ENCODE measurements around the gene APAF1.

APAF1 gene

GRCh38 chr12:98669751-98670150 is 24.7 kb downstream of the APAF1 start:
- DNase-seq = no peak

GRCh38 chr12:98671459-98671858 is 26.4 kb downstream of the APAF1 start:
- no peak for DNase-seq

GRCh38 chr12:98674841-98675240 is 29.8 kb downstream of the APAF1 start:
- DNase-seq = no peak

GRCh38 chr12:98678236-98678945 is 33.3 kb downstream of the APAF1 start:
- no peak for DNase-seq

- no peak for DNase-seq
Observed at GRCh38 chr12:98678946-98679610, 34.0 kb downstream of the APAF1 start.

GRCh38 chr12:98679611-98680005 is 34.5 kb downstream of the APAF1 start:
- DNase-seq = no peak

- DNase-seq = no peak
Observed at GRCh38 chr12:98684199-98684598, 39.1 kb downstream of the APAF1 start.

GRCh38 chr12:98686603-98687002 is 41.5 kb downstream of the APAF1 start:
- DNase-seq = no peak

- DNase-seq = no peak
Observed at GRCh38 chr12:98691351-98691750, 46.3 kb downstream of the APAF1 start.

- no peak for DNase-seq
Observed at GRCh38 chr12:98696036-98696646, 51.1 kb downstream of the APAF1 start.

- DNase-seq = no peak
Observed at GRCh38 chr12:98697209-98697608, 52.1 kb downstream of the APAF1 start.

GRCh38 chr12:98698603-98699463 is 53.7 kb downstream of the APAF1 start:
- DNase-seq = peak; percentile 39

GRCh38 chr12:98699586-98699985 is 54.5 kb downstream of the APAF1 start:
- no peak for DNase-seq

- no peak for DNase-seq
Observed at GRCh38 chr12:98701166-98701565, 56.1 kb downstream of the APAF1 start.

- no peak for DNase-seq
Observed at GRCh38 chr12:98709022-98709421, 63.9 kb downstream of the APAF1 start.

GRCh38 chr12:98714426-98714825 is 69.3 kb downstream of the APAF1 start:
- DNase-seq = no peak

GRCh38 chr12:98719515-98720504 is 74.7 kb downstream of the APAF1 start:
- DNase-seq = no peak

GRCh38 chr12:98721204-98721702 is 76.2 kb downstream of the APAF1 start:
- no peak for DNase-seq

- no peak for DNase-seq
Observed at GRCh38 chr12:98724384-98725155, 79.5 kb downstream of the APAF1 start.

- DNase-seq = peak; percentile 33
Observed at GRCh38 chr12:98725476-98726247, 80.6 kb downstream of the APAF1 start.
